Chondrocyte (in vitro differentiated cells): ENCODE results near the gene TRA2B. TPM values are rescaled to one million over a fixed set of nuclear protein-coding genes. Genes with fewer than 3 reads are reported as not detected.
A peak's percentile ranks its signal among the peaks of the same experiment; 100 is the strongest.

Experiments used
- DNase-seq: peaks from one replicate; pipeline ENCODE4 v3.0.0; 2021; ENCODE audit warnings: mixed read lengths, low spot score
- H3K27ac Mint-ChIP-seq: one replicate; pipeline ENCODE4 v1.8.0; 2021; ENCODE audit warnings: mild to moderate bottlenecking, moderate library complexity, mixed read lengths; ENCODE audit not compliant: unreplicated experiment
- H3K27me3 Mint-ChIP-seq: 2 replicates; pipeline ENCODE4 v1.8.0; 2021; ENCODE audit warnings: low read depth, mixed read lengths
- H3K36me3 Mint-ChIP-seq: 2 replicates; pipeline ENCODE4 v1.8.0; 2021; ENCODE audit warnings: low read depth, mixed read lengths
- H3K4me1 Mint-ChIP-seq: 2 replicates; pipeline ENCODE4 v1.8.0; 2021; ENCODE audit warnings: low read depth, mild to moderate bottlenecking, mixed read lengths
- H3K4me3 Mint-ChIP-seq: one replicate; pipeline ENCODE4 v1.8.0; 2021; ENCODE audit warnings: mild to moderate bottlenecking, moderate library complexity, mixed read lengths; ENCODE audit not compliant: unreplicated experiment
- H3K9me3 Mint-ChIP-seq: 2 replicates; pipeline ENCODE4 v1.8.0; 2021; ENCODE audit warnings: low read depth, mixed read lengths
- CTCF ChIP-seq: fragments of 200-600 bp; sonication (generic); IDR thresholded peaks from 2 replicates; pipeline ENCODE4 v1.5.0; 2021; ENCODE audit warnings: antibody characterized with exemption, mild to moderate bottlenecking, moderate library complexity
- total RNA-seq: library from RNA; stranded (reverse); gene quantifications from 3 replicates; pipeline ENCODE4 v1.2.1, GENCODE V29; 2021

The TRA2B gene
- total RNA-seq, 1 donor from 2014 or later, result 85.8 TPM

GRCh38 chr3:185936273-185936629 is 1.6 kb downstream of the TRA2B start:
- Mint-ChIP-seq H3K4me1 (peaks cover 51% of the 10 kb centered on the region), H3K27ac (peak overlapping the region; percentile 100), H3K9me3 (peaks cover 3% of the 10 kb centered on the region), H3K4me3 (peak overlapping the region; percentile 99), H3K36me3 (peaks cover 5% of the 10 kb centered on the region), H3K27me3 (no peaks in the 10 kb centered on the region)
- no peak for DNase-seq
- TF ChIP-seq CTCF, result no peak

DNA sequence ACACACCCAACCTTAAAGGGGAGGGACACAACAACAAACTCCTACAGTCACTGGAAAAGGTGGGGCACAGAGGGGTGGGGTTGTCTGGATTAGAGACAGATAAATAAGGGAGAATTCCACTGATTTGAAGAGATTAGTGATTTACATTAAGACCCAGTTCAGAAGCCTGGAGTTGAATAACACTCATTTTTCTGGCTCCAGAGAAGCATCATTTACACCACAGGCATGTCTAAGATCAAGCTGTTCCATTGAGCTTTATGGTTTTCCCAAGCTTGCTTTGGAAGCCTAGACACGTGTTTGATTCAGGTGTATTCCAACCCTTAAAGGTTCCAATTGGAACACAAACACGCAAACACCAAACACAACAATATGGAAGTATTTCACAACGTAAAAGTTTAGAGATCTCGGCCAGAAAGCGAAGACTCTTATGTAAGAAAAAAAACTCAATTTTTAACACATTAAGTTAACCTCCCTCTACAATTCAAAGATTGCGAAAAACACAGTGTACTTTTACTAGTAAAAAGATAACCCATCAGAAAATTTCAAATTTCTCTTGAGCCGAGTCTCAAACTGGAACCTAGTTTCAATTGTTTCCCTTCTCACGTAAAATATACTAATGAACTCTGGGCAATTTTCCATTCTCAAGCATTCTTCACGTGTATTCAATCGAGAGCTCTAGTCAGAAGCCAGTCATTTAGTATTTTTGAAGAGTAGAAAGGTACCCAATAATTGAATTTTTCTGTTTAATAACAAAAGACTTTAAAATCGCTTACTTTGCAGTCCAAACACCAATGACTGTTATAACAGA is 2.1 kb downstream of the TRA2B start:
- H3K36me3 Mint-ChIP-seq, result peaks cover 5% of the 10 kb centered on the region
- H3K4me3 Mint-ChIP-seq, result peak overlapping the region; percentile 99
- H3K27me3 Mint-ChIP-seq, result no peaks in the 10 kb centered on the region
- peaks cover 3% of the 10 kb centered on the region for H3K9me3 Mint-ChIP-seq
- H3K4me1 Mint-ChIP-seq, result peaks cover 57% of the 10 kb centered on the region
- no peak for TF ChIP-seq CTCF
- H3K27ac Mint-ChIP-seq, result peak overlapping the region; percentile 100
- DNase-seq, result no peak

DNA sequence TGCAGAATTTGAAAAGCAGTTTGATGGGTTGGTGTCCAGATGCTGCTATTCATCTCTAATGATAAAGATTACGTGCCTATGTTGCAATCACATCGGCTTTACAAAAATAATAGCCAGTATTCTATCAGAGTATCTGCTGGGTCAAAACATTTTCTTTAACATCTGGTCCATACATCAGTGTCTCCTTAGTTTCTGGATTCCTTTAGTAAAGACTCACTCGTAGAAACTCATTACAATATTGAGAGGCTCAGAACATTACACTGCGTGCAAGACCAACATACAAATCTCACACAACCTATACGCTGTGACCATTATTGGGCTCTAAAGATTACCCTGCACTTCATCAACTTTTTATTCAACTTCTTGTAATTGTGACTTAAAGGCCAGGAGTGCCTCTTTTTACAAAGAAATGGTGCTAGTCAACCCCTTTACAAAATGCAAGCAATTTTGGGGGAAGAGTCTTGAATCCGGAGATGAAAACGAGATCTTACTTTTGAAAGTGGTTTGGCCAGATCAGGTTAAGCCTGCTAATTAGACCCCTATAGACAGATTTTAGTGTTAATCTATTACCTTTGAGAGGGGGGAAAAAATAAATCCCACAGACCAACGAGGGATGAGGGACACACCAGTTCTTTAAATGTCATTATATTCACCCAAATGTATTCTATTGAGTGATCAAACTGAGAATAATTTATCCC is 2.9 kb downstream of the TRA2B start:
- no peak for TF ChIP-seq CTCF
- Mint-ChIP-seq H3K9me3 (peaks cover 3% of the 10 kb centered on the region), H3K4me1 (peaks cover 65% of the 10 kb centered on the region), H3K4me3 (peak overlapping the region; percentile 99), H3K36me3 (peaks cover 5% of the 10 kb centered on the region), H3K27me3 (no peaks in the 10 kb centered on the region), H3K27ac (peak overlapping the region; percentile 100)
- no peak for DNase-seq

- H3K36me3 Mint-ChIP-seq, result peaks cover 5% of the 10 kb centered on the region
- no peak for DNase-seq
- peaks cover 3% of the 10 kb centered on the region for H3K9me3 Mint-ChIP-seq
- H3K4me3 Mint-ChIP-seq, result peak overlapping the region; percentile 99
- TF ChIP-seq CTCF, result no peak
- peaks cover 72% of the 10 kb centered on the region for H3K4me1 Mint-ChIP-seq
- H3K27me3 Mint-ChIP-seq, result no peaks in the 10 kb centered on the region
- peak overlapping the region; percentile 100 for H3K27ac Mint-ChIP-seq
Observed at GRCh38 chr3:185934174-185934557, 3.6 kb downstream of the TRA2B start.

GRCh38 chr3:185933374-185934173 is 4.2 kb downstream of the TRA2B start:
- peak overlapping the region; percentile 100 for H3K27ac Mint-ChIP-seq
- H3K4me3 Mint-ChIP-seq, result peak overlapping the region; percentile 99
- peaks cover 5% of the 10 kb centered on the region for H3K36me3 Mint-ChIP-seq
- no peaks in the 10 kb centered on the region for H3K27me3 Mint-ChIP-seq
- DNase-seq, result no peak
- no peak for TF ChIP-seq CTCF
- H3K4me1 Mint-ChIP-seq, result peaks cover 78% of the 10 kb centered on the region
- peaks cover 3% of the 10 kb centered on the region for H3K9me3 Mint-ChIP-seq
